Epithelial cell of alveolus of lung (primary cell): ENCODE data around the gene TAF11L3. TPM values are rescaled to one million over a fixed set of nuclear protein-coding genes. Genes with fewer than 3 reads are reported as not detected.

Experiments
- total RNA-seq: library from RNA; depleted of rRNA; stranded (reverse); fragments of >200 nt; gene quantifications from 2 replicates; pipeline ENCODE4 v1.2.1, GENCODE V29; 2015

TAF11L3 gene
- total RNA-seq = not detected in 2 replicates

DNA sequence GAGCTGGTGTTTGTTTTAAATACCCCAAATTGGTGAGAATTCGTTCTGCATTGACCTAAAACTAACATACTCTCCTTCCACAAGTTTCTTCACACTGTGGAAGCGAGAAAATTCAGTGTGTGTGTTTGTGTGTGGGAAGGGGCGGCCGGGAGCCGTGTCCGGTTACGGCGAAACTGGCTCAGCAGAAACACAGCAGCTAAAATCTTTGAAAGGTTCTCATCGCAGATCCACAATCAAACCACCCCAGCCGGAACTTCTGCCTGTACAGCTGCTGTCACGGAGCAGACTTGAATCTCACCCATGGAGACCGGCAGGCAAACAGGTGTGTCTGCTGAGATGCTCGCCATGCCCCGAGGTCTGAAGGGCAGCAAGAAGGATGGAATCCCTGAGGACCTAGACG lies at the start of gene TAF11L3:
Gene TAF11L3 (plus strand): TSS at position 301 of the 400 bp plus-strand sequence.

DNA sequence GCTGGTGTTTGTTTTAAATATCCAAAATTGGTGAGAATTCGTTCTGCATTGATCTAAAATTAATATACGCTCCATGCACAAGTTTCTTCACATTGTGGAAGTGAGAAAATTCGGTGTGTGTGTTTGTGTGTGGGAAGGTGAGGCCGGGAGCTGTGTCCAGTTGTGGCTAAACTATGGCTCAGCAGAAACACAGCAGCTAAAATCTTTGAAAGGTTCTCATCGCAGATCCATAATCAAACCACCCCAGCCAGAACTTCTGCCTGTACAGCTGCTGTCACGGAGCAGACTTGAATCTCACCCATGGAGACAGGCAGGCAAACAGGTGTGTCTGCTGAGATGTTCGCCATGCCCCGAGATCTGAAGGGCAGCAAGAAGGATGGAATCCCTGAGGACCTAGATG lies 20.2 kb upstream of the TAF11L3 start, which contains the start of gene TAF11L2:
Gene TAF11L2 (plus strand): TSS at position 301 of the 400 bp plus-strand sequence.

DNA sequence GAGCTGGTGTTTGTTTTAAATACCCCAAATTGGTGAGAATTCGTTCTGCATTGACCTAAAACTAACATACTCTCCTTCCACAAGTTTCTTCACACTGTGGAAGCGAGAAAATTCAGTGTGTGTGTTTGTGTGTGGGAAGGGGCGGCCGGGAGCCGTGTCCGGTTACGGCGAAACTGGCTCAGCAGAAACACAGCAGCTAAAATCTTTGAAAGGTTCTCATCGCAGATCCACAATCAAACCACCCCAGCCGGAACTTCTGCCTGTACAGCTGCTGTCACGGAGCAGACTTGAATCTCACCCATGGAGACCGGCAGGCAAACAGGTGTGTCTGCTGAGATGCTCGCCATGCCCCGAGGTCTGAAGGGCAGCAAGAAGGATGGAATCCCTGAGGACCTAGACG lies 3.3 kb downstream of the TAF11L3 start, which contains the start of gene TAF11L4:
Gene TAF11L4 (plus strand): TSS at position 301 of the 400 bp plus-strand sequence.

DNA sequence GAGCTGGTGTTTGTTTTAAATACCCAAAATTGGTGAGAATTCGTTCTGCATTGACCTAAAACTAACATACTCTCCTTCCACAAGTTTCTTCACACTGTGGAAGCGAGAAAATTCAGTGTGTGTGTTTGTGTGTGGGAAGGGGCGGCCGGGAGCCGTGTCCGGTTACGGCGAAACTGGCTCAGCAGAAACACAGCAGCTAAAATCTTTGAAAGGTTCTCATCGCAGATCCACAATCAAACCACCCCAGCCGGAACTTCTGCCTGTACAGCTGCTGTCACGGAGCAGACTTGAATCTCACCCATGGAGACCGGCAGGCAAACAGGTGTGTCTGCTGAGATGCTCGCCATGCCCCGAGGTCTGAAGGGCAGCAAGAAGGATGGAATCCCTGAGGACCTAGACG lies 6.8 kb downstream of the TAF11L3 start, which contains the start of gene TAF11L5:
Gene TAF11L5 (plus strand): TSS at position 301 of the 400 bp plus-strand sequence.

DNA sequence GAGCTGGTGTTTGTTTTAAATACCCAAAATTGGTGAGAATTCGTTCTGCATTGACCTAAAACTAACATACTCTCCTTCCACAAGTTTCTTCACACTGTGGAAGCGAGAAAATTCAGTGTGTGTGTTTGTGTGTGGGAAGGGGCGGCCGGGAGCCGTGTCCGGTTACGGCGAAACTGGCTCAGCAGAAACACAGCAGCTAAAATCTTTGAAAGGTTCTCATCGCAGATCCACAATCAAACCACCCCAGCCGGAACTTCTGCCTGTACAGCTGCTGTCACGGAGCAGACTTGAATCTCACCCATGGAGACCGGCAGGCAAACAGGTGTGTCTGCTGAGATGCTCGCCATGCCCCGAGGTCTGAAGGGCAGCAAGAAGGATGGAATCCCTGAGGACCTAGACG lies 10.2 kb downstream of the TAF11L3 start, which contains the start of gene TAF11L6:
Gene TAF11L6 (plus strand): TSS at position 301 of the 400 bp plus-strand sequence.

Other genes starting within 250 kb of the TAF11L3 start
- gene TAF11L2, start 20.1 kb upstream of the TAF11L3 start, total RNA-seq = not detected in 2 replicates
- not detected in 2 replicates for gene TAF11L4, start 3.4 kb downstream of the TAF11L3 start, total RNA-seq
- not detected in 2 replicates for gene TAF11L5, start 6.9 kb downstream of the TAF11L3 start, total RNA-seq
- not detected in 2 replicates for gene TAF11L6, start 10.3 kb downstream of the TAF11L3 start, total RNA-seq
- gene TAF11L7, start 67.4 kb downstream of the TAF11L3 start, total RNA-seq = not detected in 2 replicates
- gene TAF11L8, start 72.6 kb downstream of the TAF11L3 start, total RNA-seq = not detected in 2 replicates
- gene TAF11L9, start 76.0 kb downstream of the TAF11L3 start, total RNA-seq = not detected in 2 replicates
- not detected in 2 replicates for gene TAF11L10, start 79.5 kb downstream of the TAF11L3 start, total RNA-seq
- not detected in 2 replicates for gene TAF11L11, start 85.8 kb downstream of the TAF11L3 start, total RNA-seq
- gene TAF11L12, start 92.0 kb downstream of the TAF11L3 start, total RNA-seq = not detected in 2 replicates
- not detected in 2 replicates for gene TAF11L13, start 113.7 kb downstream of the TAF11L3 start, total RNA-seq
- gene TAF11L14, start 116.1 kb downstream of the TAF11L3 start, total RNA-seq = not detected in 2 replicates